H1 (cell line): ENCODE data around the gene HPCAL4. TPM values are rescaled to one million over a fixed set of nuclear protein-coding genes. Genes with fewer than 3 reads are reported as not detected.

ENCODE experiments used
- CTCF ChIA-PET: fragments of 300-600 bp; sonication (Branson Sonifier 250); formaldehyde crosslinking; loops from one replicate; lab custom pipeline; 2021; ENCODE audit not compliant: partially characterized antibody; lab: Charles Lee
- POLR2A ChIA-PET: fragments of 300-600 bp; sonication (Branson Sonifier 250); formaldehyde crosslinking; loops from one replicate; lab custom pipeline; 2021; ENCODE audit warnings: inconsistent platforms; ENCODE audit not compliant: partially characterized antibody; lab: Charles Lee
- DNase-seq, 2 experiments: peaks; one replicate each; pipeline versions ENCODE4 v3.0.0 to v3.0.0-alpha.2; 2010 to 2022; ENCODE audit warnings: low spot score in 2 of 2, low read depth in 1 of 2, mixed read lengths in 1 of 2
- FAIRE-seq: peaks from 2 replicates; lab custom pipeline; 2011; peaks lifted over from hg19 to GRCh38; lab: Jason Lieb, UNC
- H2AFZ ChIP-seq: 2 replicates; pipeline ENCODE4 v1.8.1; 2012; ENCODE audit warnings: low read length, inconsistent platforms
- H2AK5ac ChIP-seq: 2 replicates; pipeline ENCODE4 v1.6.1; 2013; ENCODE audit warnings: low read depth, low read length
- H2BK120ac ChIP-seq: replicated peaks from 2 replicates; pipeline ENCODE3; 2013; ENCODE audit warnings: low read depth, low read length, inconsistent platforms
- H2BK12ac ChIP-seq: 2 replicates; pipeline ENCODE4 v1.6.1; 2013; ENCODE audit warnings: low read depth, low read length
- H2BK15ac ChIP-seq: 2 replicates; pipeline ENCODE4 v1.6.1; 2013; ENCODE audit warnings: low read length
- H2BK20ac ChIP-seq: 2 replicates; pipeline ENCODE4 v1.6.1; 2013; ENCODE audit warnings: low read length
- H2BK5ac ChIP-seq: 2 replicates; pipeline ENCODE4 v1.6.1; 2013; ENCODE audit warnings: low read depth, low read length
- H3K14ac ChIP-seq: 2 replicates; pipeline ENCODE4 v1.6.1; 2013; ENCODE audit warnings: inconsistent platforms; ENCODE audit not compliant: insufficient read length
- H3K18ac ChIP-seq: 2 replicates; pipeline ENCODE4 v1.6.1; 2013; ENCODE audit warnings: low read length; ENCODE audit errors: extremely low read depth
- H3K23ac ChIP-seq: 2 replicates; pipeline ENCODE4 v1.6.1; 2013; ENCODE audit warnings: inconsistent platforms; ENCODE audit not compliant: insufficient read length
- H3K23me2 ChIP-seq: 2 replicates; pipeline ENCODE4 v1.6.1; 2013; ENCODE audit warnings: low read depth, low read length
- H3K27ac ChIP-seq: 2 replicates; pipeline ENCODE4 v1.6.1; 2011; ENCODE audit warnings: low read depth, low read length, inconsistent platforms
- H3K27me3 ChIP-seq, 4 experiments: replicated peaks in 1 of 4; 1 replicate in 1 of 4; 2 replicates in 3 of 4; pipeline versions ENCODE4 v1.6.1 to v1.8.1; 2011 to 2013; ENCODE audit warnings: low read length in 3 of 4, mild to moderate bottlenecking in 3 of 4, inconsistent platforms in 2 of 4, mixed read lengths in 2 of 4, moderate library complexity in 1 of 4; ENCODE audit not compliant: control insufficient read depth in 3 of 4, insufficient read depth in 3 of 4; ENCODE audit errors: extremely low read depth in 1 of 4
- H3K36me3 ChIP-seq, 4 experiments: 2 replicates each; pipeline versions ENCODE4 v1.6.1 to v1.8.1; 2011 to 2013; ENCODE audit warnings: mild to moderate bottlenecking in 4 of 4, low read length in 3 of 4, moderate library complexity in 2 of 4, control low read depth in 1 of 4, inconsistent platforms in 1 of 4; ENCODE audit not compliant: insufficient read depth in 4 of 4, control insufficient read depth in 2 of 4
- H3K4ac ChIP-seq: replicated peaks from 2 replicates; pipeline ENCODE3; 2013; ENCODE audit warnings: low read length, low read depth, mixed read lengths, inconsistent platforms; ENCODE audit not compliant: insufficient read length
- H3K4me1 ChIP-seq, 4 experiments: replicated peaks in 1 of 4; 1 replicate in 1 of 4; 2 replicates in 3 of 4; pipeline versions ENCODE4 v1.6.1 to v1.8.1; 2011 to 2013; ENCODE audit warnings: low read length in 3 of 4, inconsistent platforms in 2 of 4, mixed read lengths in 1 of 4; ENCODE audit not compliant: insufficient read depth in 4 of 4, control insufficient read depth in 3 of 4
- H3K4me2 ChIP-seq, 2 experiments: 2 replicates each; pipeline versions ENCODE4 v1.6.1 to v1.8.1; 2011 to 2013; ENCODE audit warnings: low read depth in 2 of 2, low read length in 2 of 2, control low read depth in 1 of 2, inconsistent platforms in 1 of 2, mild to moderate bottlenecking in 1 of 2; ENCODE audit not compliant: insufficient read depth in 1 of 2
- H3K4me3 ChIP-seq, 4 experiments: fragments of 200-600, 300-600 bp in 1 of 4; sonication (generic), shearing (Covaris generic), sonication (Bioruptor Twin) in 1 of 4; 2 replicates each; pipeline versions ENCODE4 v1.5.1 to v1.8.1; 2011 to 2016; ENCODE audit warnings: low read length in 4 of 4, low read depth in 3 of 4, control low read depth in 2 of 4, inconsistent platforms in 2 of 4, mild to moderate bottlenecking in 2 of 4, mixed read lengths in 1 of 4, moderate library complexity in 1 of 4; ENCODE audit not compliant: insufficient read depth in 2 of 4; ENCODE audit errors: extremely low read depth in 1 of 4
- H3K56ac ChIP-seq: replicated peaks from 2 replicates; pipeline ENCODE3; 2013; ENCODE audit warnings: low read depth, mild to moderate bottlenecking, mixed read lengths, low read length, inconsistent platforms; ENCODE audit not compliant: insufficient read length
- H3K79me1 ChIP-seq: 2 replicates; pipeline ENCODE4 v1.6.1; 2013; ENCODE audit warnings: low read depth, low read length, control low read depth
- H3K79me2 ChIP-seq, 2 experiments: 2 replicates each; pipeline versions ENCODE4 v1.6.1 to v1.8.1; 2012 to 2013; ENCODE audit warnings: low read length in 2 of 2, mild to moderate bottlenecking in 2 of 2, inconsistent platforms in 1 of 2; ENCODE audit not compliant: insufficient read depth in 2 of 2, control insufficient read depth in 1 of 2
- H3K9ac ChIP-seq, 4 experiments: replicated peaks in 1 of 4; 1 replicate in 1 of 4; 2 replicates in 3 of 4; pipeline versions ENCODE4 v1.6.1 to v1.8.1; 2011 to 2013; ENCODE audit warnings: low read depth in 3 of 4, low read length in 3 of 4, control low read depth in 2 of 4, mild to moderate bottlenecking in 2 of 4, moderate library complexity in 2 of 4, inconsistent platforms in 1 of 4; ENCODE audit errors: extremely low read depth in 1 of 4
- H3K9me3 ChIP-seq, 2 experiments: 2 replicates each; pipeline versions ENCODE4 v1.6.1 to v1.8.1; 2012 to 2013; ENCODE audit warnings: mild to moderate bottlenecking in 2 of 2, moderate library complexity in 2 of 2, control low read depth in 1 of 2, inconsistent platforms in 1 of 2, low read depth in 1 of 2, low read length in 1 of 2, mixed read lengths in 1 of 2; ENCODE audit not compliant: insufficient read depth in 2 of 2
- H4K20me1 ChIP-seq, 2 experiments: replicated peaks in 1 of 2; 2 replicates each; pipeline versions ENCODE3 to v1.8.1; 2011 to 2013; ENCODE audit warnings: inconsistent platforms in 2 of 2, low read length in 2 of 2, mild to moderate bottlenecking in 1 of 2; ENCODE audit not compliant: insufficient read depth in 2 of 2, control insufficient read depth in 1 of 2
- H4K5ac ChIP-seq: 2 replicates; pipeline ENCODE4 v1.6.1; 2013; ENCODE audit warnings: low read length, low read depth, mixed read lengths, inconsistent platforms; ENCODE audit not compliant: insufficient read length
- H4K8ac ChIP-seq: 2 replicates; pipeline ENCODE4 v1.8.0; 2013; ENCODE audit warnings: mild to moderate bottlenecking, moderate library complexity, low read length, inconsistent platforms; ENCODE audit not compliant: insufficient read depth; ENCODE audit errors: extremely low read depth
- H4K91ac ChIP-seq: replicated peaks from 2 replicates; pipeline ENCODE3; 2013; ENCODE audit warnings: low read length, mixed read lengths, inconsistent platforms; ENCODE audit not compliant: insufficient read length
- BACH1 ChIP-seq: IDR thresholded peaks from 2 replicates; pipeline ENCODE4 v1.6.1; 2012; ENCODE audit warnings: low read length, improper control_type of control experiment
- BCL11A ChIP-seq, 2 experiments: IDR thresholded peaks; one replicate each; pipeline ENCODE4 v1.6.1; 2011; ENCODE audit warnings: low read depth in 2 of 2, low read length in 2 of 2, mild to moderate bottlenecking in 2 of 2
- CREB1 ChIP-seq: IDR thresholded peaks from 2 replicates; pipeline ENCODE4 v1.6.1; 2012; ENCODE audit warnings: inconsistent platforms
- EP300 ChIP-seq, 2 experiments: IDR thresholded peaks; 1 replicate in 1 of 2; 2 replicates in 1 of 2; pipeline ENCODE4 v1.6.1; 2011 to 2012; ENCODE audit warnings: low read depth in 2 of 2, low read length in 2 of 2, mild to moderate bottlenecking in 2 of 2, borderline replicate concordance in 1 of 2, inconsistent platforms in 1 of 2, moderate library complexity in 1 of 2
- MAFK ChIP-seq: IDR thresholded peaks from 2 replicates; pipeline ENCODE4 v1.6.1; 2012; ENCODE audit warnings: low read depth, mild to moderate bottlenecking, improper control_type of control experiment, low read length
- SAP30 ChIP-seq: fragments of 300-600 bp; sonication (generic); IDR thresholded peaks from 2 replicates; pipeline ENCODE4 v1.7.1; 2012; ENCODE audit warnings: low read length, moderate library complexity, mild to moderate bottlenecking, inconsistent platforms; ENCODE audit not compliant: insufficient read depth, insufficient replicate concordance
- SIN3A ChIP-seq, 2 experiments: IDR thresholded peaks in 1 of 2; conservative IDR thresholded peaks in 1 of 2; 2 replicates each; pipeline ENCODE4 v1.6.1; 2011 to 2012; ENCODE audit warnings: low read length in 2 of 2, improper control_type of control experiment in 1 of 2, low read depth in 1 of 2, mild to moderate bottlenecking in 1 of 2
- YY1 ChIP-seq: IDR thresholded peaks from 2 replicates; pipeline ENCODE4 v1.6.1; 2011; ENCODE audit warnings: low read depth, mild to moderate bottlenecking, low read length
- WGBS, 2 experiments: shearing (Covaris generic) in 1 of 2; methylation state at CpG; one replicate each; pipeline versions ENCODE4 v1.1.6 to v1.1.7; 2013 to 2015; ENCODE audit warnings: low lambda C conversion rate in 2 of 2, mixed read lengths in 2 of 2, inconsistent platforms in 1 of 2, low coverage in 1 of 2, missing lambda C conversion rate in 1 of 2; ENCODE audit not compliant: insufficient replicate concordance in 2 of 2, insufficient coverage in 1 of 2, insufficient read length in 1 of 2; ENCODE audit errors: extremely low coverage in 1 of 2, missing lambda C conversion rate in 1 of 2; 5-methylcytosine and 5-hydroxymethylcytosine counted together
- polyA plus RNA-seq, 7 experiments: library from polyadenylated mRNA; depleted of rRNA in 3 of 7; stranded (reverse) in 5 of 7; unstranded in 2 of 7; fragments of >200 nt in 5 of 7; fragments of 200-250 nt in 2 of 7; gene quantifications; 1 replicate in 5 of 7; 2 replicates in 1 of 7; 4 replicates in 1 of 7; pipeline versions ENCODE4 v1.2.1 to v1.2.3, GENCODE V29; 2011 to 2013; ENCODE audit warnings: missing spikeins in 2 of 7, mixed read lengths in 2 of 7
- total RNA-seq: library from RNA; stranded (reverse); fragmentation: NEBNext Ultra II Directional; extraction: Animal tissue kit (Norgen Biotek cat#: 25700); gene quantifications from 2 replicates; pipeline ENCODE4 v1.2.1, GENCODE V29; 2021
- TF ChIP-seq, protein P1 (sequence below), 3 experiments: IDR thresholded peaks; 1 replicate in 2 of 3; 2 replicates in 1 of 3; pipeline versions ENCODE4 v1.5.1 to v1.6.1; 2011; ENCODE audit warnings: low read length in 3 of 3, mild to moderate bottlenecking in 3 of 3, inconsistent platforms in 2 of 3, low read depth in 1 of 3, moderate library complexity in 1 of 3; ENCODE audit not compliant: insufficient read depth in 1 of 3; ENCODE audit errors: control extremely low read depth in 1 of 3

The HPCAL4 gene
- total and polyA plus RNA-seq, 2 of the 8 experiments (the other 6 are each of a cell fraction or from before 2014, with no cell fraction given) = 0.54 to 0.74 TPM

DNA sequence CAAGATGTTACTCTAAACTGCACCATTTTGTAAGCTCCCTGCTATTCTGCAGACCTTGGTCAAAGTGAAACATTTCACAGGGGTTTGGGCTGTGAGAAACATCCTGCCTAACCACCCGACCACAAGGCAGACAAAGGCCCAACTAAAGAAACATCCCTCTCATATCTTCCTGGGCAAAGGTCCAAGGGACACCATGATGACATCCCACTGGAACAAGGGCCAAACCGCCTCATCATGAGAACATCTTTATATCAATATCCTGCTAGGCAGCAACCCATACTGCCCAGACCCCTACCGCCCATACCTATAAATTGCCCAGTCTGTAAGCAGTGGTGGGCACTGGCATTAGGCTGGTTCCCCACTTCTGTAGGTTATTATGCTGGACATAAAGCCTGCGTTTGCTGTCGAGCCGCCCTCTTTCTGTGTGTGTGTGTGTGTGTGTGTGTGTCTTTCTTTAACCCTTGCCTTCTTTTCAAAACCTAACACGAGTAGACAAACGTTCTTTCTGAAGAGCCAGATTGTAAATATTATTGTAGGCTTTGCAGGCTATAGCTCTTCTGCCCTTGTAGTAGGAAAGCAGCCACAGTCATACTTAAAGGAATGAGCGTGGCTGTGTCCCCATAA is 46.4 kb upstream of the HPCAL4 start:
- H3K27me3 ChIP-seq = peaks cover 4 to 51% (median 28%) of the 10 kb centered on the region in 4 experiments
- POLR2A ChIA-PET = interaction anchor here (1.0 to 1.7 kb wide), 2 partner anchors 84 to 89 kb away, joined by 3 to 4 read pairs; no protein-coding TSS in a partner anchor
- H4K8ac ChIP-seq = no peak overlapping the region
- no peak for TF ChIP-seq CREB1
- no peak for TF ChIP-seq SAP30
- TF ChIP-seq MAFK = no peak
- TF ChIP-seq YY1 = no peak
- TF ChIP-seq BCL11A (IDR thresholded peaks at IDR 0.05; ENCODE audit: low read depth in 2 of 2, low read length in 2 of 2) = no peak
- TF ChIP-seq BACH1 = no peak
- no peak for TF ChIP-seq EP300 (IDR thresholded peaks at IDR 0.05; ENCODE audit: borderline replicate concordance in 1 of 2, low read depth in 2 of 2, low read length in 2 of 2)
- TF ChIP-seq SIN3A (conservative IDR thresholded peaks at IDR 0.05 in 1 of 2, IDR thresholded peaks at IDR 0.05 in 1 of 2; ENCODE audit: low read depth in 1 of 2, low read length in 2 of 2) = no peak
- TF ChIP-seq, protein P1, sequence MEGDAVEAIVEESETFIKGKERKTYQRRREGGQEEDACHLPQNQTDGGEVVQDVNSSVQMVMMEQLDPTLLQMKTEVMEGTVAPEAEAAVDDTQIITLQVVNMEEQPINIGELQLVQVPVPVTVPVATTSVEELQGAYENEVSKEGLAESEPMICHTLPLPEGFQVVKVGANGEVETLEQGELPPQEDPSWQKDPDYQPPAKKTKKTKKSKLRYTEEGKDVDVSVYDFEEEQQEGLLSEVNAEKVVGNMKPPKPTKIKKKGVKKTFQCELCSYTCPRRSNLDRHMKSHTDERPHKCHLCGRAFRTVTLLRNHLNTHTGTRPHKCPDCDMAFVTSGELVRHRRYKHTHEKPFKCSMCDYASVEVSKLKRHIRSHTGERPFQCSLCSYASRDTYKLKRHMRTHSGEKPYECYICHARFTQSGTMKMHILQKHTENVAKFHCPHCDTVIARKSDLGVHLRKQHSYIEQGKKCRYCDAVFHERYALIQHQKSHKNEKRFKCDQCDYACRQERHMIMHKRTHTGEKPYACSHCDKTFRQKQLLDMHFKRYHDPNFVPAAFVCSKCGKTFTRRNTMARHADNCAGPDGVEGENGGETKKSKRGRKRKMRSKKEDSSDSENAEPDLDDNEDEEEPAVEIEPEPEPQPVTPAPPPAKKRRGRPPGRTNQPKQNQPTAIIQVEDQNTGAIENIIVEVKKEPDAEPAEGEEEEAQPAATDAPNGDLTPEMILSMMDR (IDR thresholded peaks at IDR 0.05; ENCODE audit: control extremely low read depth in 1 of 3, insufficient read depth in 1 of 3, low read depth in 1 of 3, low read length in 3 of 3) = no peak

More for the DNA sequence above, 46.4 kb upstream of the HPCAL4 start:
- Histone ChIP-seq H3K4me2 (no peak overlapping the region; a peak in 1 of 4 replicates), H3K9ac (no peak overlapping the region), H3K18ac (no peak overlapping the region), H2AFZ (no peak overlapping the region), H3K27ac (no peak overlapping the region), H3K9me3 (no peaks in the 10 kb centered on the region; a peak in 1 of 4 replicates), H2AK5ac (no peak overlapping the region), H3K56ac (no peak overlapping the region), H2BK15ac (no peak overlapping the region), H2BK20ac (no peak overlapping the region), H3K14ac (no peak overlapping the region), H3K4me1 (peaks cover 0 to 7% (median 2%) of the 10 kb centered on the region in 4 experiments; a peak in 3 of 7 replicates), H2BK12ac (no peak overlapping the region), H3K23ac (no peak overlapping the region), H3K79me1 (no peaks in the 10 kb centered on the region; the same call in 1 of the 2 replicates), H3K36me3 (peaks cover 5 to 16% (median 7%) of the 10 kb centered on the region in 4 experiments; a peak in 5 of 8 replicates), H3K79me2 (no peaks in the 10 kb centered on the region), H4K20me1 (no peaks in the 10 kb centered on the region), H3K4me3 (no peak overlapping the region), H2BK120ac (no peak overlapping the region), H3K4ac (no peak overlapping the region), H3K23me2 (peaks cover 10% of the 10 kb centered on the region), H4K91ac (no peak overlapping the region), H4K5ac (no peak overlapping the region), H2BK5ac (no peak overlapping the region)
- WGBS, 2 experiments = 86% methylated on average over 9 of the region's 9 CpGs; no CpG with 5 or more reads in 1 of the 2 experiments
- DNase-seq = no peak
- CTCF ChIA-PET = interaction anchor here (0.7 to 3.1 kb wide), 5 partner anchors 12 to 128 kb away, joined by 3 to 17 read pairs (median 3); partner anchors contain the start of gene NT5C1A
- FAIRE-seq = no peak
